ENCODE measurements around the gene OTX1.

The OTX1 gene

DNA sequence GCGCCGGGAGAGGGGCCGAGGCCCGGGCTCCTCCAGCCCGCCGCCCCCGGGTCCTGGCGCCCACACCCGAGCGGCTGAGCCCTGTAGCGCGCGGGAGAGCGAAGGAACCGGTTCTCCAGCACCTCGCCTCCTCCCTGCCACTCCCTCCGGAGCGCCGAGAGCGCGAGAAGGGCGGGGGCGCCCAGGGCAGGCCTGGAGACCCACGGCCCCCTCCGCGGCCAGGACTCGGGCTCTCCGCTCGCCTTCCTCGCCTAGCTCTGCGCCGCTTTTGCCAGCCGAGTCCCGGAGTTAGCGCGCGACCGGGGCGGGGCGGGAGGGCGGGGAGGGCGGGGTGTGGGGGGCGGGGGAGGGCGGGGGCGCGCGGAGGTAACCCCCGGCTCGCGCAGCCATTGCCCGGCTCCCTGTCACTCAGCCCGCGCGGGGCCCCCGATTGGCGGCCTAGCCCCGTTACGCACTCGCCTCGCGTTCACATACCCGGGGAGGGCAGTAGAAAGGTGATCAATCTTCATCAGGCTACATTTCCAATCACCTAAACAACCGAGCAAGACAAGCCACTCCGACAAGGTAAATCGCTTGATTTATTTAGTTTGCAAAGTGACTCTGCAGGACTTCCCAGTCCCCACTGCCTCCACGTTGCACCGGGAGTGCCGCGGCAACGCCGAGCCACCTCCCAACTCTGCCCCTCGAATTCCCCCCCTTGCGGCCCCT lies at the start of gene OTX1:
Gene OTX1 (plus strand): TSS at position 497 of the 708 bp plus-strand sequence. CDS start 2,161 bp downstream, outside the sequence.
- ChIA-PET POLR2A (ENCODE audit: low non-redundant PET) (interaction anchor here (0.5 kb wide), 1 partner anchor 101 kb away, joined by 5 read pairs; no protein-coding TSS in a partner anchor), CTCF (no interaction called here)
- peak within 1 kb of the TSS; percentile 85 for H3K27ac ChIP-seq
- TF ChIP-seq, protein P1, sequence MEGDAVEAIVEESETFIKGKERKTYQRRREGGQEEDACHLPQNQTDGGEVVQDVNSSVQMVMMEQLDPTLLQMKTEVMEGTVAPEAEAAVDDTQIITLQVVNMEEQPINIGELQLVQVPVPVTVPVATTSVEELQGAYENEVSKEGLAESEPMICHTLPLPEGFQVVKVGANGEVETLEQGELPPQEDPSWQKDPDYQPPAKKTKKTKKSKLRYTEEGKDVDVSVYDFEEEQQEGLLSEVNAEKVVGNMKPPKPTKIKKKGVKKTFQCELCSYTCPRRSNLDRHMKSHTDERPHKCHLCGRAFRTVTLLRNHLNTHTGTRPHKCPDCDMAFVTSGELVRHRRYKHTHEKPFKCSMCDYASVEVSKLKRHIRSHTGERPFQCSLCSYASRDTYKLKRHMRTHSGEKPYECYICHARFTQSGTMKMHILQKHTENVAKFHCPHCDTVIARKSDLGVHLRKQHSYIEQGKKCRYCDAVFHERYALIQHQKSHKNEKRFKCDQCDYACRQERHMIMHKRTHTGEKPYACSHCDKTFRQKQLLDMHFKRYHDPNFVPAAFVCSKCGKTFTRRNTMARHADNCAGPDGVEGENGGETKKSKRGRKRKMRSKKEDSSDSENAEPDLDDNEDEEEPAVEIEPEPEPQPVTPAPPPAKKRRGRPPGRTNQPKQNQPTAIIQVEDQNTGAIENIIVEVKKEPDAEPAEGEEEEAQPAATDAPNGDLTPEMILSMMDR (conservative IDR thresholded peaks at IDR 0.05; ENCODE audit: low read depth): no peak
- peak; percentile 96 for DNase-seq (ENCODE audit: low spot score)

DNA sequence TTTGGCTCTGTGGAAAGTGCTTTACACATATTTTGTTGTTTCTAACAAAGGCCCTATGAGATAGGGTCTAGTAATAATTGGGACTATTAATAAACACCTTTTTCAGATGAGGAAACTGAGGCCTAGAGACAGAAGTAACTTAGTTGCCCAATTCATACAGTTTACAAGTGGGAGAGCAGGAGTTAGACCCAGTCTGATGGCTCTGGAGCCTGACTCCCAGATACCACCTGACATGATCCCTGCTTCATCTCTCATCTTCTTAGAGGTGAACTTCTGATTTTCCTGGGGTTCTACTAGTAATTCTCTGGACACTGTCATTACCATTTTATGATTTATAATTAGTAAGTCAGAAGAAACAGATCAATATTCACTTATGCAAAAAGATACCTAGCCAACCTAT lies 49.1 kb upstream of the OTX1 start:
- DNase-seq (ENCODE audit: low spot score): no peak
- no peak overlapping the region for H3K27ac ChIP-seq
- TF ChIP-seq, protein P1 (conservative IDR thresholded peaks at IDR 0.05; ENCODE audit: low read depth): no peak
- CTCF ChIA-PET: no interaction called here
- POLR2A ChIA-PET (ENCODE audit: low non-redundant PET): no interaction called here

DNA sequence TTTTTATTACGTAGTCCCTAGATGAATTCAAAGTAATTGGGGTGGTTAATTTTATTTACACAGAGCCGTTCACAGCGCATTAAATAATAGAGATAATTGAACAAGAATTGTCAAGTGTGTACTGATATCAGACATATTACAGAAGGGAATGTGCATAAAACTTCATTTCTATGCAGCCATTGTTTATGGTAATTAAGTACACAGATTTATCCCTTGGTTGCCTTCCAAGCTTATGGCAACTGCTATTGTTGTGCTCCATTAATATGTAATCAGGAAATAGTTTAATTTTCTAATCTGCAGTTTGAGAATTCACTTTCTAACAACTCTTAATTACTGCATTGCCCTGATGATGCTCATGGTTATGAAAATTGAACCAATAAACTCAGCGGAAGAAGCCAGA lies 47.3 kb upstream of the OTX1 start:
- DNase-seq (ENCODE audit: low spot score): no peak
- CTCF ChIA-PET: no interaction called here
- H3K27ac ChIP-seq: no peak overlapping the region
- TF ChIP-seq, protein P1 (conservative IDR thresholded peaks at IDR 0.05; ENCODE audit: low read depth): no peak
- POLR2A ChIA-PET (ENCODE audit: low non-redundant PET): no interaction called here

DNA sequence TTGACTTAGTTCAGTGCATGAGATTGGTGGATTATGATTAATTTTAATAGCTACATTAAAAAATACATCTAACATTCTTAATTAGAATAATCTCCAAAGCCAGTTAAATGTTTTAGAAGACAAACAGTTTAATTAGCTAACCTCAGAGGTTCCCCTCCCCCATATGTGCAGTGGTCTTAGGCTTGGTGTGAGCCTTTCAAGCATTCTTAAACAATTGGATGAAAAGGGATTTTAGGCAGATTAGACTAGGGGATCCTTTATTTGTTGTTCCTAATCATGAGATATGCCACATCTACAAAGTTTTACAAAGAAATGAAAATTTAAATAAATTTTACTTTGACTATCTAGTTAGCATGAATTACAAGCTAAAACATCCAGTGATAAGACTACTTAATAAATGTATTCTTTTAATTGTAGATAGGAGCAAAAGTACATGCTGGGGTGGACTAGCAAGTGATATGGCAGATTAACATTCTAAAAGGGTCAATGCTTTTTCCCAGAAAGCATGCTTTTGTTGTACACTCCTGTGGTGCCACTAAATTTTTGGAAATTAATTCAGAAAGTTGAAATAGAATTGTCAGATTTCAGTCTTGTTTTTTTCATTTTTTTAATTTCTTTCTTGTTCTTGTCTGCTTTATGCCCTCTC lies 42.7 kb upstream of the OTX1 start:
- ChIA-PET CTCF (no interaction called here), POLR2A (ENCODE audit: low non-redundant PET) (no interaction called here)
- TF ChIP-seq, protein P1 (conservative IDR thresholded peaks at IDR 0.05; ENCODE audit: low read depth): no peak
- H3K27ac ChIP-seq: no peak overlapping the region
- no peak for DNase-seq (ENCODE audit: low spot score)

DNA sequence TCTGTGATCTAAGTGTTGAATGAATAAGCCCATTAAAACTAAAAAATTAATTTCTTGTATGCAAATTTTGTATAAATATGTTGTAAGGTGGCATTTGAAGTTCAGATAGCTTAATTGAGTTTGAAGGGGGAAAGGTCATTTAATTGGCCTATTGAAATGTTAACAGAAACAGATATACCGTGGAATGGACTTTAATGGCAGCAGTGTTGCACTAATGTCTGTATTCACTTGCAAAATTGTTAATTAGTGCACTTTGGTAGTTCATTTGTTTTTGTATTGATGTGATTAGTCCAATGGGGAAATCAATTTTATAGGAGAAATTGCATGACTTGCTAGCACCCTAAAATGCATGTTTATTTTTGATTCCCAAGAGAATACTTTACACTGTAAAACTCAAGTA lies 41.8 kb upstream of the OTX1 start:
- no peak for DNase-seq (ENCODE audit: low spot score)
- CTCF ChIA-PET: no interaction called here
- TF ChIP-seq, protein P1 (conservative IDR thresholded peaks at IDR 0.05; ENCODE audit: low read depth): no peak
- POLR2A ChIA-PET (ENCODE audit: low non-redundant PET): no interaction called here
- H3K27ac ChIP-seq: no peak overlapping the region

DNA sequence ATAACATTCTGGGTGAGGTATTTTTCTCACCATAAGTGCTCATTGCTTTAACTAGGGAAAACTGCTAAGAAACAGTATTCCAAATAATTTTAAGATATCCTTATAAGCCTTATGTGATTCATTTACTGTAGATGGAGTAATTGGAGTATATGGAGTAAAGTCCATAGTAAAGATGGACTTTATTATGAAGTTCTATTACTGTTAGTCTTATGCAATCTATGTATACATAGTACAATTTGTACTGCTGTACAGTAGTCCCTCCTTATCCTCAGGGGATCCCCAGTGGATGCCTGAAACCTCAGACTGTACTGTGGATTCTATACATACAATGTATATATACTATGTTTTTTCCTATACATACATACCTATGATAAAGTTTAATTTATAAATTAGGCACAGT lies 41.1 kb upstream of the OTX1 start:
- TF ChIP-seq, protein P1 (conservative IDR thresholded peaks at IDR 0.05; ENCODE audit: low read depth): no peak
- H3K27ac ChIP-seq: no peak overlapping the region
- DNase-seq (ENCODE audit: low spot score): no peak
- POLR2A ChIA-PET (ENCODE audit: low non-redundant PET): no interaction called here
- CTCF ChIA-PET: no interaction called here
